Measurements from ENCODE around the gene FCHSD2.

- no peak for TF ChIP-seq EZH2 (IDR thresholded peaks at IDR 0.05; ENCODE audit: insufficient read depth, low read length)
- no peak for TF ChIP-seq CTCF (IDR thresholded peaks at IDR 0.05; ENCODE audit: insufficient read depth, low read depth, low read length)
Measured at GRCh38 chr11:73078631-73079030, 63.5 kb downstream of the FCHSD2 start.

All from astrocyte (in vitro differentiated cells and primary cell).